IMR-90 (cell line): ENCODE results near the gene SMIM7.

Source experiments
- BHLHE40 ChIP-seq: fragments of 150-350 bp; IDR thresholded peaks from 2 replicates; pipeline ENCODE4 v1.6.1; 2016; ENCODE audit warnings: mild to moderate bottlenecking, low read depth, low read length
- CEBPB ChIP-seq: IDR thresholded peaks from 2 replicates; pipeline ENCODE4 v1.6.1; 2012; ENCODE audit warnings: low read depth, low read length, improper control_type of control experiment
- CTCF ChIP-seq: conservative IDR thresholded peaks from 2 replicates; pipeline ENCODE4 v1.5.1; 2012; ENCODE audit warnings: mild to moderate bottlenecking, low read depth, low read length, improper control_type of control experiment
- ELK1 ChIP-seq: fragments of 150-350 bp; IDR thresholded peaks from 2 replicates; pipeline ENCODE4 v1.6.1; 2016; ENCODE audit warnings: low read depth, mild to moderate bottlenecking, low read length, moderate library complexity, borderline replicate concordance
- FOS ChIP-seq: fragments of 150-350 bp; IDR thresholded peaks from 2 replicates; pipeline ENCODE4 v1.6.1; 2016; ENCODE audit warnings: low read depth, low read length
- MXI1 ChIP-seq: IDR thresholded peaks from 2 replicates; pipeline ENCODE4 v1.6.1; 2012; ENCODE audit warnings: low read depth, mild to moderate bottlenecking, low read length, moderate library complexity, borderline replicate concordance
- POLR2A ChIP-seq: IDR thresholded peaks from 2 replicates; pipeline ENCODE4 v1.6.1; 2012; ENCODE audit warnings: mild to moderate bottlenecking, low read depth, low read length
- RFX5 ChIP-seq: IDR thresholded peaks from 2 replicates; pipeline ENCODE4 v1.8.0; 2012; ENCODE audit warnings: low read depth, mild to moderate bottlenecking, low read length, moderate library complexity

GRCh38 chr19:16671652-16672274, 11.8 kb upstream of the SMIM7 start:
- TF ChIP-seq FOS (no peak), RFX5 (no peak), ELK1 (no peak), BHLHE40 (no peak), CEBPB (no peak), POLR2A (no peak), CTCF (no peak), MXI1 (no peak)
